GM12878 (cell line): ENCODE measurements around the gene KRTAP5-3. TPM values are rescaled to one million over a fixed set of nuclear protein-coding genes. Genes with fewer than 3 reads are reported as not detected.

Experiments used
- ATAC-seq: fragments of 200-7000 bp; cut with Tn5 transposase; 3 replicates; pipeline ENCODE4 v1.9.1; 2020; ENCODE audit warnings: mild to moderate bottlenecking, moderate library complexity
- BruUV-seq: library from RNA; stranded (reverse); fragments of 400-500 nt; replicated peaks from 2 replicates; lab custom pipeline; 2021; lab: Mats Ljungman, UMichigan
- CTCF ChIA-PET: fragments of 300-600 bp; sonication (Branson Sonifier 250); formaldehyde crosslinking; extraction: SDS; loops from one replicate; lab custom pipeline; 2021; ENCODE audit warnings: inconsistent platforms; lab: Yijun Ruan, JAX
- POLR2A ChIA-PET: fragments of 350-600 bp; formaldehyde crosslinking; extraction: SDS; loops from one replicate; lab custom pipeline; 2021; ENCODE audit warnings: inconsistent platforms; lab: Charles Lee
- RAD21 ChIA-PET: fragments of 300-600 bp; sonication (Branson Sonifier 250); formaldehyde crosslinking; loops from one replicate; lab custom pipeline; 2023; ENCODE audit warnings: antibody characterized with exemption; ENCODE audit not compliant: unreplicated experiment; lab: Charles Lee
- SMC1A ChIA-PET: fragments of 300-600 bp; sonication (Branson Sonifier 250); formaldehyde crosslinking; loops from one replicate; lab custom pipeline; 2023; ENCODE audit not compliant: unreplicated experiment, uncharacterized antibody; lab: Charles Lee
- DNase-seq: peaks from one replicate; pipeline ENCODE4 v3.0.0-alpha.2; 2011; ENCODE audit warnings: low read depth, low spot score
- FAIRE-seq: peaks from 3 replicates; lab custom pipeline; 2011; peaks lifted over from hg19 to GRCh38; lab: Jason Lieb, UNC
- H2AFZ ChIP-seq: 2 replicates; pipeline ENCODE4 v1.6.0; 2011; ENCODE audit warnings: low read depth, low read length, control low read depth; ENCODE audit not compliant: control insufficient read depth
- H3K27ac ChIP-seq: 2 replicates; pipeline ENCODE4 v1.5.1; 2011; ENCODE audit warnings: control low read depth; ENCODE audit not compliant: control insufficient read depth, insufficient read depth
- H3K27me3 ChIP-seq, 2 experiments: replicated peaks in 1 of 2; 2 replicates each; pipeline versions ENCODE4 v1.6.0 to v1.6.1; 2011; ENCODE audit warnings: low read length in 1 of 2; ENCODE audit not compliant: control insufficient read depth in 2 of 2, insufficient read depth in 2 of 2
- H3K36me3 ChIP-seq, 2 experiments: 2 replicates each; pipeline ENCODE4 v1.5.1; 2011; ENCODE audit warnings: low read length in 1 of 2; ENCODE audit not compliant: control insufficient read depth in 2 of 2, insufficient read depth in 2 of 2
- H3K4me1 ChIP-seq: 2 replicates; pipeline ENCODE4 v1.6.1; 2011; ENCODE audit warnings: mild to moderate bottlenecking, low read length, moderate library complexity, mixed read lengths; ENCODE audit not compliant: control insufficient read depth, insufficient read depth
- H3K4me2 ChIP-seq: 2 replicates; pipeline ENCODE4 v1.6.0; 2011; ENCODE audit warnings: control low read depth; ENCODE audit not compliant: control insufficient read depth, insufficient read depth
- H3K4me3 ChIP-seq: fragments of 200-600 bp; sonication (generic); 2 replicates; pipeline ENCODE4 v1.5.1; 2016
- H3K79me2 ChIP-seq: 2 replicates; pipeline ENCODE4 v1.6.0; 2011; ENCODE audit warnings: low read length; ENCODE audit not compliant: control insufficient read depth, insufficient read depth
- H3K9ac ChIP-seq: 2 replicates; pipeline ENCODE4 v1.8.0; 2011; ENCODE audit warnings: low read length, control low read depth, mixed read lengths; ENCODE audit not compliant: control insufficient read depth, insufficient read depth
- H3K9me3 ChIP-seq: replicated peaks from 3 replicates; pipeline ENCODE4 v1.5.1; 2011; ENCODE audit warnings: mild to moderate bottlenecking, low read length; ENCODE audit not compliant: control insufficient read depth, insufficient read depth
- H4K20me1 ChIP-seq: 2 replicates; pipeline ENCODE4 v1.6.0; 2011; ENCODE audit not compliant: control insufficient read depth, insufficient read depth
- RUNX3 ChIP-seq: IDR thresholded peaks from 2 replicates; pipeline ENCODE4 v1.6.1; 2012; ENCODE audit warnings: low read length, inconsistent platforms
- WGBS: methylation state at CpG from one replicate; pipeline ENCODE4 v1.1.6; 2016; ENCODE audit warnings: low lambda C conversion rate; ENCODE audit not compliant: insufficient replicate concordance, insufficient coverage; ENCODE audit errors: missing lambda C conversion rate; 5-methylcytosine and 5-hydroxymethylcytosine counted together
- in situ Hi-C: fragments of 300-500 bp; cut with MboI; formaldehyde crosslinking; loops from 9 replicates; pipeline ENCODE4 v1.14.3; 2018; ENCODE audit warnings: mixed read lengths
- intact Hi-C: fragments of 100-400 bp; cut with micrococcal nuclease; formaldehyde crosslinking; loops from one replicate; pipeline ENCODE4 v1.14.2; 2022; ENCODE audit not compliant: unreplicated experiment
- polyA plus RNA-seq, 11 experiments: library from polyadenylated mRNA; depleted of rRNA in 4 of 11; unstranded in 6 of 11; stranded (reverse) in 5 of 11; fragments of >200 nt; fragmentation: Nextera tagmentation in 4 of 11; fragmentation: Illumina TruSeq in 1 of 11; extraction: Ambion mirVana in 4 of 11; extraction: Trizol in 1 of 11; gene quantifications; 1 replicate in 1 of 11; 2 replicates in 10 of 11; pipeline versions ENCODE4 v1.2.1 to v1.2.3, GENCODE V29; 2011 to 2016; ENCODE audit warnings: inconsistent platforms in 2 of 11, missing spikeins in 2 of 11, low read depth in 1 of 11
- total RNA-seq, 4 experiments: library from RNA; depleted of rRNA in 3 of 4; stranded (reverse); fragments of >200 nt in 3 of 4; fragmentation: Illumina TruSeq in 1 of 4; extraction: Trizol in 1 of 4; gene quantifications; 2 replicates each; pipeline versions ENCODE4 v1.2.1 to v1.2.3, GENCODE V29; 2013 to 2021
- TF ChIP-seq, protein P1 (sequence below): IDR thresholded peaks from 2 replicates; pipeline ENCODE4 v1.6.1; 2012; ENCODE audit warnings: mild to moderate bottlenecking, low read depth, low read length
- TF ChIP-seq, protein P2 (sequence below): fragments of 450-650 bp; IDR thresholded peaks from 2 replicates; pipeline ENCODE4 v1.6.1; 2018; ENCODE audit warnings: mild to moderate bottlenecking, low read depth, moderate library complexity; ENCODE audit not compliant: partially characterized antibody

The KRTAP5-3 gene
- total and polyA plus RNA-seq, 10 of the 15 experiments (the other 5 are each of a cell fraction or from before 2014, with no cell fraction given): not detected

GRCh38 chr11:1656670-1657069 is 48.4 kb upstream of the KRTAP5-3 start:
- TF ChIP-seq, protein P1, sequence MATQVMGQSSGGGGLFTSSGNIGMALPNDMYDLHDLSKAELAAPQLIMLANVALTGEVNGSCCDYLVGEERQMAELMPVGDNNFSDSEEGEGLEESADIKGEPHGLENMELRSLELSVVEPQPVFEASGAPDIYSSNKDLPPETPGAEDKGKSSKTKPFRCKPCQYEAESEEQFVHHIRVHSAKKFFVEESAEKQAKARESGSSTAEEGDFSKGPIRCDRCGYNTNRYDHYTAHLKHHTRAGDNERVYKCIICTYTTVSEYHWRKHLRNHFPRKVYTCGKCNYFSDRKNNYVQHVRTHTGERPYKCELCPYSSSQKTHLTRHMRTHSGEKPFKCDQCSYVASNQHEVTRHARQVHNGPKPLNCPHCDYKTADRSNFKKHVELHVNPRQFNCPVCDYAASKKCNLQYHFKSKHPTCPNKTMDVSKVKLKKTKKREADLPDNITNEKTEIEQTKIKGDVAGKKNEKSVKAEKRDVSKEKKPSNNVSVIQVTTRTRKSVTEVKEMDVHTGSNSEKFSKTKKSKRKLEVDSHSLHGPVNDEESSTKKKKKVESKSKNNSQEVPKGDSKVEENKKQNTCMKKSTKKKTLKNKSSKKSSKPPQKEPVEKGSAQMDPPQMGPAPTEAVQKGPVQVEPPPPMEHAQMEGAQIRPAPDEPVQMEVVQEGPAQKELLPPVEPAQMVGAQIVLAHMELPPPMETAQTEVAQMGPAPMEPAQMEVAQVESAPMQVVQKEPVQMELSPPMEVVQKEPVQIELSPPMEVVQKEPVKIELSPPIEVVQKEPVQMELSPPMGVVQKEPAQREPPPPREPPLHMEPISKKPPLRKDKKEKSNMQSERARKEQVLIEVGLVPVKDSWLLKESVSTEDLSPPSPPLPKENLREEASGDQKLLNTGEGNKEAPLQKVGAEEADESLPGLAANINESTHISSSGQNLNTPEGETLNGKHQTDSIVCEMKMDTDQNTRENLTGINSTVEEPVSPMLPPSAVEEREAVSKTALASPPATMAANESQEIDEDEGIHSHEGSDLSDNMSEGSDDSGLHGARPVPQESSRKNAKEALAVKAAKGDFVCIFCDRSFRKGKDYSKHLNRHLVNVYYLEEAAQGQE: no peak
- TF ChIP-seq RUNX3: no peak
- TF ChIP-seq, protein P2, sequence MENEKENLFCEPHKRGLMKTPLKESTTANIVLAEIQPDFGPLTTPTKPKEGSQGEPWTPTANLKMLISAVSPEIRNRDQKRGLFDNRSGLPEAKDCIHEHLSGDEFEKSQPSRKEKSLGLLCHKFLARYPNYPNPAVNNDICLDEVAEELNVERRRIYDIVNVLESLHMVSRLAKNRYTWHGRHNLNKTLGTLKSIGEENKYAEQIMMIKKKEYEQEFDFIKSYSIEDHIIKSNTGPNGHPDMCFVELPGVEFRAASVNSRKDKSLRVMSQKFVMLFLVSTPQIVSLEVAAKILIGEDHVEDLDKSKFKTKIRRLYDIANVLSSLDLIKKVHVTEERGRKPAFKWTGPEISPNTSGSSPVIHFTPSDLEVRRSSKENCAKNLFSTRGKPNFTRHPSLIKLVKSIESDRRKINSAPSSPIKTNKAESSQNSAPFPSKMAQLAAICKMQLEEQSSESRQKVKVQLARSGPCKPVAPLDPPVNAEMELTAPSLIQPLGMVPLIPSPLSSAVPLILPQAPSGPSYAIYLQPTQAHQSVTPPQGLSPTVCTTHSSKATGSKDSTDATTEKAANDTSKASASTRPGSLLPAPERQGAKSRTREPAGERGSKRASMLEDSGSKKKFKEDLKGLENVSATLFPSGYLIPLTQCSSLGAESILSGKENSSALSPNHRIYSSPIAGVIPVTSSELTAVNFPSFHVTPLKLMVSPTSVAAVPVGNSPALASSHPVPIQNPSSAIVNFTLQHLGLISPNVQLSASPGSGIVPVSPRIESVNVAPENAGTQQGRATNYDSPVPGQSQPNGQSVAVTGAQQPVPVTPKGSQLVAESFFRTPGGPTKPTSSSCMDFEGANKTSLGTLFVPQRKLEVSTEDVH: no peak
- peaks cover 0 to 3% of the 10 kb centered on the region in 2 experiments; a peak in 3 of 4 replicates for H3K27me3 ChIP-seq
- H4K20me1 ChIP-seq: no peaks in the 10 kb centered on the region
- SMC1A ChIA-PET: no interaction called here
- POLR2A ChIA-PET: no interaction called here
- WGBS: 1% methylated on average over 7 of the region's 7 CpGs
- H3K79me2 ChIP-seq: no peaks in the 10 kb centered on the region
- no peak overlapping the region for H3K4me3 ChIP-seq
- CTCF ChIA-PET: no interaction called here
- H3K4me2 ChIP-seq: no peak overlapping the region
- no TSS peak for BruUV-seq
- H3K36me3 ChIP-seq: no peaks in the 10 kb centered on the region
- RAD21 ChIA-PET: no interaction called here
- H2AFZ ChIP-seq: no peak overlapping the region
- no peak for DNase-seq
- ATAC-seq: no peak
- in situ Hi-C loops (no loop called here), intact Hi-C loops (no loop called here)
- H3K27ac ChIP-seq: no peak overlapping the region
- no peaks in the 10 kb centered on the region for H3K4me1 ChIP-seq
- no peaks in the 10 kb centered on the region for H3K9me3 ChIP-seq
- H3K9ac ChIP-seq: no peak overlapping the region
- no peak for FAIRE-seq
